HG02588 (cell line): ENCODE results near the gene OR56A3.
"Not testable (repeated sequence)": the region's sequence is repeated elsewhere in the genome, so short reads cannot be mapped to it uniquely, and the experiment has no call there.

Source experiments
- ATAC-seq: cut with Tn5 transposase; IDR thresholded peaks from one replicate; pipeline ENCODE4 v1.9.1; 2021; ENCODE audit warnings: mild to moderate bottlenecking, moderate library complexity; ENCODE audit not compliant: unreplicated experiment

The OR56A3 gene, protein sequence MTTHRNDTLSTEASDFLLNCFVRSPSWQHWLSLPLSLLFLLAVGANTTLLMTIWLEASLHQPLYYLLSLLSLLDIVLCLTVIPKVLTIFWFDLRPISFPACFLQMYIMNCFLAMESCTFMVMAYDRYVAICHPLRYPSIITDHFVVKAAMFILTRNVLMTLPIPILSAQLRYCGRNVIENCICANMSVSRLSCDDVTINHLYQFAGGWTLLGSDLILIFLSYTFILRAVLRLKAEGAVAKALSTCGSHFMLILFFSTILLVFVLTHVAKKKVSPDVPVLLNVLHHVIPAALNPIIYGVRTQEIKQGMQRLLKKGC

DNA sequence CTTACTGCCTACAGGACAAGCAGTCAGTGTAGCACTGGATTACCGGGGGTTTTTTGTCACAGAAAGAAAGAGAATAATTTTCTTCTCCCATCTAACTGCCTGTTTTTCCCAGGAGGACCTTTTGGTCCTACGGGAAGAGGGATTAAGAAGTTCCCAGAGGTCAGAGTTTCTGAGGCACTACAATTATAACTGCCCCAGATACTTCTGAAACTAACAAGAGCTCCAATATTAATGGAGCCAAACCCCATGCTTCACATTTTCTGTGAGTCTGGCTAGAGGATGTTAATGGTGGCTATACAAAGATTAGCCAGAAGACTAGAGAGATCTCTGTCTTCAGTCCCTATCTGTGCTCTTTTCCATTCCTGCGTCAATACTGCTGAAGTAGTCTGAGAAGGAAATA lies at the start of gene OR56A3:
OR56A3 (plus strand) TSS at position 301 of the 400 bp plus-strand sequence. CDS start 5,096 bp downstream, outside the sequence.
- ATAC-seq = no peak

DNA sequence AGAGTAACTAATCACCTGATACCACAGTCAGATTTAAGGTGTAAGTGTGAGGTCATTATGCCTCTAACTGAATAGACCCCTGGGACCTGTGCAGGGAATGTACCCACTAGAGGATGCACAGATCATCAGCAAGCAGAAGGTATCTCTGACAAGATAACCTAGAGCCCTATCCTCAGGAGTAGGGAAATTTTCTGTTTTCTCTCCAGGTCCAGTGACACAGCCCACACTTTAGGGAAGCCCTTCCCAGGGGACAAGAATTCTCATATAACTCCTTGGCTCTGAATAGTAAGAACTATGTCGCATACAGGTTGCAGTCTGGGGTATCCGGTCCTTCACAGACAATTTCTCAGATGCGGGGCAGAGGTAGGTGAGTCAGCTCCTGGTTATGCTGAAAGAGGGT lies 49.1 kb upstream of the OR56A3 start, which contains the start of gene OR52E5:
OR52E5 (plus strand) TSS at position 301 of the 400 bp plus-strand sequence. CDS start 7,569 bp downstream, outside the sequence.
- no peak for ATAC-seq

DNA sequence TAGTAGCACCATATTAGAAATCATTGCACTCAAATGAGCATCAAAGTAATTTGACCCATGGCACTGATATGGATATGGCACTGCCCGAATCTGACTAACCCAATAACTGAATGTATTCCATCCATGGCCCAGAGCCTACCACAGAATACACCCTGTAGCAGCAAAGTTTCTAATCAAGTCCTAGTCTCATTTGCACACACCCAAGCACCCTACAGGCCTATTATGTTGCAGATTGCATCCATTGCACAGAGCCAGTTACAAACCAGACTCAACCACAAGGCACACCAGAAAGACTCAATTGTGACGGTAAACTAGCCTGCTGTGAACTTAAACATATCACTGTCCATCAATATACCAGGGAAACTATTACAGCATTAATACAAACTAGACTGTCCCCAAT lies 42.5 kb upstream of the OR56A3 start:
- ATAC-seq = no peak

DNA sequence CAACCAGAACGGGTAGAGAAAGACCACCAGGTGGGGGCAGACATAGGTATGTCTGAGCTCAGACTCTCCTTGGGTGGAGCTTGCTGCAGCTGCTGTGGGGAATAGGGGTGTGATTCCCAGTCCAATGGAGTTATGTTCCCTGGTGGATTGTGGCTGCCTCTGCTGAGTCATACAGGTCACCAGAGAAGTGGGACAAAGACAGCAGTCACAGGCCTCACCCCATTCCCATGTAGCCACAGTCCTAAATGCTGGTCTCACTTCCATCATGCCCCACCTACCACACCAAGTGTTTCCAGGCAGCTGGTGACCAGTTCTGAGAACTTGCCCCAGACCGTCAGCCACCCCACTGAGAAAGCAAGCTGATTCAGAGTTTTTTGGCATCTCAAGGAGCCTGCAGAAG lies 31.5 kb upstream of the OR56A3 start:
- no peak for ATAC-seq

DNA sequence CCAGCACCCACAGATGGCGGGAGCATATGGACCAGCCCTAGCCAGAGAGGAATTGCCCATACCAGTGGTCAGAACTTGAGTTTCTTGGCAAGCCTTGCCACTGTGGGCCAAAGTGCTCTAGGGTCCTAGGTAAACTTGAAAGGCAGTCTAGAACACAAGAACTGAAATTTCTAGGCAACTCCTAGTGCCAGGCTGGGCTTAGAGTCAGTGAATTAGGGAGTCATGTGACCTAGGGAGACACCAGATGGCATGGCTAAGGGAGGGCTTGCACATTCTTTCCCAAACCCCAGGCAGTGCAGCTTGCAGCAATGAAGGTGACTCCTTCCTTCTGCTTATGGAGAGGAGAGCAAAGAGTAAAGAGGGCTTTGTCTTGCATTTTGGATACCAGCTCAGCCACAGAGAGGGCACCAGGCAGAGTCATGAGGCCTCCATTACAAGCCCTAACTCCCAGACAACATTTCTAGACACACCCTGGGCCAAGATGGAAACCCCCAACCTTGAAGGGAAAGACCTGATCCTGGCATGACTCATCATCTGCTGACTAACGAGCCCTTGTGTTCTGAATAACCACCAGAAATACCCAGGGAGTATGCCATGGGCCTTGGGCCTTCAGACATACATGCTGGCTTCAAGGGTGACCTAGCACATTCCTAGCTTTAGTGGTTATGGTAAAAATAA lies 19.2 kb upstream of the OR56A3 start:
- ATAC-seq = peak; percentile 91

DNA sequence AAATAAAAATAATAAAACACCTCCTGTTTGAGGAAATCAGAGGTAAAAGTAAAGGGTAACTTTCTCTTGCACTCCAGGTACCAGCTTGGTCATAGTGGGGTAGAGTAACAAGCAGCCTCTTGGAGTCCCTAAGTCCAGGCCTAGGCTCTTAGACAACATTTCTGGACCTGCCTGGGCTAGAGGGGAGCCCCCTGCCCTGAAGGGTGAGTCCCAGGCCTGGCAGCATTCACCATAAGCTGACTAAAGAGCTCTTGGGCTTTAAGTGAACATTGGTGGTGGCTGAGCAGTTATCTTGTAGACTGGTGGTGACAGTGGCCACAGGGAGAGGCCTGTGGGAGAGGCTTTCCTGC lies 18.6 kb upstream of the OR56A3 start:
- ATAC-seq = peak; percentile 70

DNA sequence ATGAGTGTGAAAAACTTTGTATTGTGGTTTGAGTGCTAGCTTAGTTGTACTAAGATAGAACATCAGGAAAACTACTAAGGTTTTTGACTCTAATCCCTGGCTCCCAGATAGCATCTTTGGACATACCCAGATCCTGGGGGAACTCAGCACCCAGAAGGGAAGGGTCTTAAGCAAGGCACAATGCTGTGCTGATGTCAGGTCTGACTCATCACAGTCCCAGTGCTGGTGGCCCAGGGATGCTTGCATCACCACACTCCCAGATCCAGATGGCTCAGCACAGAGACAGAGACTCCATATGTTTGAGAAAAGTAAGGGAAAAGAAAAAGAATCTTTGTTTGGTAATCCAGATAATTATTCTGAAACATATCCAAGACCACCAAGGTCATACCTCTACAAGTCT lies 18.3 kb upstream of the OR56A3 start:
- ATAC-seq = peak; percentile 26

DNA sequence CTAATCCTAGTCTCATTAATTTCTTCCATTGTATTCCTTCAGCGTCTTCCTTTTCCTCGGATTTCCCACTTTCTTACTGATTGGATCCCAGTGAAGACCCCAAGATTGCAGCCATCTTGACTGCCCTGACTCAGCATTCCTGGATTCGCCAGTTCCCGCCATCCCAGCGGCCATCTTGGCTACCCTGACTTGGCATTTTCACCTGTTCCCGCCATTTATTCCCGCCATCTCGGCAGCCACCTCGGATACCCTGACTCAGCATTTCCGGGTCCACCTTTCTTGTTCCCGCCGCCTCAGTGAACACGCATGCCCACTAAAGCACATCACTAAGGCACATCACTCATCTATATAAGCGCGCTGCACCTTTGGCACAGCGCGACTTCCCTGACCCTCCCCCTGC lies 13.8 kb upstream of the OR56A3 start:
- ATAC-seq = no peak

DNA sequence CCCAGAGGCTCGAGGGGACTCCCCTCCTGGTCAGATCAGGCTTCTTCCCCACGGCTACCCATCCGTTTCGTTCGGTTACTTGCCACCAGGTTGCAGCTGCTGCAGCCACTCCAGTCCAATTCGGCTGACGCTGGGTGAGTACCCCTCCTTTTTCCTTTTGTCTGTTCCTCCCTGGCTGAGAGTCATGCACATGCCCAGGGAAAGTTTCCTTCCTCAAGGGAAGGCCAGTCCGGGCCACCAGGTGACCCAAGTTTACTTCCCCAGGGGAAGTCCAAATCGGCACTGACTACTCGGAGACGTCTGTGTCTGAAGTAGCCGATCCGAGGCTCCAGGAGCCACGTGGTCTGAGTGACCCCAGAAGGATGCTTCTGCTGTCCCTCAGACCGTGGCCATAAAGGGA lies 13.2 kb upstream of the OR56A3 start:
- no peak for ATAC-seq

DNA sequence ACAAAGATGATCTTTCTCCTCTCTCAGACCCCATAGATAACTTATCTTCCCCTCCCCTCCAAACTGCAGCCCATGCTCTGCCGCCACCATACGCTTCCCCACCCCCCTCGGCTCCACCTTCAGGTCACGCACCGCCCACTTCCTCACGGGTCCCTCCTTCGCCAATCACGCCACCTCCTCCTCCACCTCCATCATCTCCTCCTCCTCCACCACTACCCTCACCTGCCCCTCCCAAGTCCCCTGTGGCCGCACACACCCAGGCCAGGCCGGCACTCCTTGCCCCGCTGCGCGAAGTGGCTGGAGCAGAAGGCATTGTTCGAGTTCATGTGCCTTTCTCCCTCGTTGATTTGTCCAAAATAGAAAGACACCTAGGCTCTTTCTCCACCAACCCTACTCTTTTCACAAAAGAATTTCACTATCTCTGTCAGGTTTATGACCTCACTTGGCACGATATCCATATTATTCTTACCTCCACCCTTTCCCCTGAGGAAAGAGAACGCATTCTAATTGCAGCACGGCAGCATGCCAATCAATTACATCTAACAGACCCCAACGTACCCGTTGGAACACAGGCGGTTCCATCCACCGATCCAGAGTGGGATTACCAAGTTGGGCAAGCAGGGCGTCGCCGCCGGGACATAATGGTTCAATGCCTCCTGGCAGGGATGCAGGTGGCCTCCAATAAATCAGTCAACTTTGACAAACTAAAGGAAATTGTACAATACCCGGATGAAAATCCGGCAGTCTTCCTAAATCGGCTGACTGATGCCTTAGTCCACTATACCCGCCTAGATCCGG lies 12.3 kb upstream of the OR56A3 start:
- no peak for ATAC-seq

DNA sequence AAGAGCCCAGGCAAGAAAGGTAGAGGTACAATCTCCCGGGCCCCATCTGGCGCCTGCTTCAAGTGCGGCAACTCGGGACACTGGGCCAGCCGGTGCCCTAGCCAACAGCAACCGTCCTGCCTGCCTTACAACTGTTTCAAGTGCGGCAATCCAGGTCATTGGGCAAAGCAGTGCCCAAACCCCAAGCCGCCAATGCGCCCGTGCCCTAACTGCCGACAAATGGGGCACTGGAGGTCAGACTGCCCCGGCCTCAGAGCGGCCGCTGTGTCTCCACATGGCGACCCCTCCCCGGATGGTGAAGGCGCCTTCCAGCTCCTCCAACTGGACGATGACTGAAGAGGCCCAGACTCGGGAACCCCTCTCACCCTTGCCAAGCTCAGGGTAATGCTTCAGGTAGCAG lies 11.4 kb upstream of the OR56A3 start:
- ATAC-seq = no peak

DNA sequence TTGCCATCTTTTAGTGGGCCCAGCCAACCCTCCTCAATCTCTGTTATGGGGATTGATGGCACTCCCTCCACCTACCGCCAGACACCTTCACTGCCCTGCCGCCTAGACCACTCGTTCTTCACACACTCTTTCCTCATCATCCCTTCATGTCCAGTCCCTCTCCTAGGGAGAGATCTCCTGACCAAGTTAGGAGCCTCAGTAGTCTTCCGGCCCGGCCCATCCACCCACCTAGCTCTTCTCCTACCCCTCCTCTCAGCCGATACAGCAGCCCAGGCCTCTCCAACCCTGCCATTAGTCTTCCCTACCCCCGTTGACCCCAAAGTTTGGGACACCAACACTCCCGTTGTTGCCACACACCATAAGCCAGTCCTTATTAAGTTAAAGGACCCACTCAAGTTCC lies 11.0 kb upstream of the OR56A3 start:
- no peak for ATAC-seq

DNA sequence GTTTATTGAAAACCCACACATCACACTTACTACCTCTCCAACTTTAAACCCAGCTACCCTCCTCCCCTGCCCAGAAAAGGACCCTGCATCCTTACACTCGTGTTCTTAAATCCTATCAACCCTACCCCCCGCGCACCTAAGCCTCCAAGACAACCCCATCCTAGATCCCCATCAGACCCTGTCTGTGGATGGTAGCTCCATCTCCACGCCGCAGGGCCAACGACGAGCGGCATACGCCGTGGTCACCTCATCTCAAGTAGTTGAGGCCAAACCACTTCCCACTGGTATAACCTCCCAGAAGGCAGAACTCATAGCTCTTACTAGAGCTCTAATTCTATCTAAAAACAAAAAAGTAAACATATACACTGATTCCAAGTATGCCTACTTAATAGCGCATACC lies 9.4 kb upstream of the OR56A3 start:
- ATAC-seq = no peak

DNA sequence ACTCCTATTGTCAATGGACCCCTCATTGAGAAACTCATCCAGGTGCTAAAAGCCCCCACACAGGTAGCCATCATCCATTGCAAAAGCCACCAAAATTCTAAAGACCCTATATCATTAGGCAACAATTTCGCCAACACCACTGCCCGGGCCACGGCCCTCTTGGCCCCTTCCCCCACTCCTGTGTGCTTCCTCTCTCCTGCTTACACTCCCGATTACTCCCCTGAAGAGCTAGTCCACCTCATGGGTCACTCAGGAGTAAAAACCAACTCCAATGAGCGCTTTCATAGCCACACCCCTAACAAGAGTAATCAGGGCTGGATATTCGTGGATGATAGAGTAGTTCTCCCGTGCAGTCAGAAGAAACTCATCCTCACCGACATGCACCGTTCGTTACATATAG lies 8.9 kb upstream of the OR56A3 start:
- no peak for ATAC-seq

DNA sequence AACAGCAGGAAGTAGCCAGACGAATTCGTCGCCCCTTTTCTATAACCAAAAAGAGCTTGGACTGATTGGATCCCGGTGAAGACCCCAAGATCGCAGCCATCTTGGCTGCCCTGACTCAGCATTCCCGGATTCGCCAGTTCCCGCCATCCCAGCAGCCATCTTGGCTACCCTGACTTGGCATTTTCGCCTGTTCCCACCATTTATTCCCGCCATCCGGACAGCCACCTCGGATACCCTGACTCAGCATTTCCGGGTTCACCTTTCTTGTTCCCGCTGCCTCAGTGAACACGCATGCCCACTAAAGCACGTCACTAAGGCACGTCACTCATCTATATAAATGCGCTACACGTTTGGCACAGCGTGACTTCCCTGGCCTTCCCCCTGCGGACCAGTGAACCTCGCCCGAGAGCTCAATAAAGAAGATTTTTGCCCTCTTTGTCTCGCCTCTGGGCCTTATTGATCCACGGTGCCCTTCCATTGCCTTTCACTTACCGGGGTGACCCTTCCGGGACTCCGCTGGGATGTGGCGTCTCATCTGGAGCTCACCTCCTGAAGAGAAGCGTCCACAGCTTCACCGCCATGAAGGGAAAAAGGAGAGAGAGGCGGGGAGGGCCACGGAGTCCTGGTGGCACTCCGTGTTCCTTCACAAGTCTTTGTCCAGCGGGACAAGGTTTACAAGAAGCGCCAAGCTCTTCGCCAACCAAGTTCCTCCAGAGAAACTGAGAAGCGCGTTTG lies 4.0 kb upstream of the OR56A3 start:
- ATAC-seq = no peak

DNA sequence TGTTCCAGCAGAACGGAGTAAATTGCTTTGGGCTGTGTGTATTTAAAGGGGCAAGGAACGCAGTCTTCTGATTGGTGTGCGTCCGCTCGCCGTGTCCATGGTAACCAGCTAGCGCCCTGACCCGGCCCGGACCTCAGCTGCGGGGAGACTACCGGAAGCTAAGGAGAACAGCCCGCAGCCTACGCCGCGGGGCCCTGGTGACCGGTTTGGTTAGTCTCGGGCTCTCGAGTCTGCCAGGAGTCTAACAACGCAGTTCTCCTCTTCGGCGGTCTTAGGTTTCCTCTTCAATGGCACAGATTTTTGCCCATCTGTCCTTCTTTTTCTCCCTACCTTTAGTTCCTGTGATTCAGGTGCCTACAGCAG lies 3.5 kb upstream of the OR56A3 start:
- ATAC-seq = no peak

DNA sequence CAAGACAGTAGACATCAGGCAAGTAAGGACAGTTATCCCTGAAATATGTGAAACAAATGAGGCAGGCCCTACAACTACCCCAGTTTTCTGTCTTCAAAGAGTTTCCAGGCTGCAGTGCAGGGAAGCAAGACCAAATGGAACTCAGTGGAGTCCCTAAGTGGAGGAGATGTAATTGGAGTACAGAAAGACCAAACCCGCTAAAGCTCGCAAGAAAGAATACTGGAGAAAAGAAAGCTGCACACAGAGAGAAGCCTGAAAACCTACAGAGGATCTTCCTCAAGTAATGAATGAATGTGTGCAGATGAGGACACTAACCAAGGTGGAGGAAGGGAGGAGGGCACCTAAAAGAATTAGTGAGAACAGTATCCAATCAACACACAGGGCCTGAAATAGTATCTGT lies 1.3 kb upstream of the OR56A3 start:
- ATAC-seq = no peak

DNA sequence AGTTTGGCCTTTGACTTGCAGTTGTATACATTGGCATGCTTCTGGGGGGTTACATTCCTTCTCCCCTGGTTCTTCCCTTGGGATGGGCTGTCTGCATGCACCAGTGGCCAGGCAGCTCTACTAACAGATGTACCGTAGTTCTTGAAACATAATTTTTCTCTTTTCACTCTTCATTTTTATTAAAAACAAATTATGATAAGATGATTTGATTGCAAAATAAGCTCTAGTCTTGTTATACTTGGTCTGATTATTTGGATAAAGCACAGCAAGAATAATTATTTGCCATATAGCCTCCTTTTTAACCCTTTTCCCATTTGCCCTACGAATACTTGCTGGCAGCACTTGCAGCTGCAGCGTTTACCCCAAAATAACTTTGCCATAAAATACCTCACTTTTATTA lies 13.5 kb downstream of the OR56A3 start:
- no peak for ATAC-seq

DNA sequence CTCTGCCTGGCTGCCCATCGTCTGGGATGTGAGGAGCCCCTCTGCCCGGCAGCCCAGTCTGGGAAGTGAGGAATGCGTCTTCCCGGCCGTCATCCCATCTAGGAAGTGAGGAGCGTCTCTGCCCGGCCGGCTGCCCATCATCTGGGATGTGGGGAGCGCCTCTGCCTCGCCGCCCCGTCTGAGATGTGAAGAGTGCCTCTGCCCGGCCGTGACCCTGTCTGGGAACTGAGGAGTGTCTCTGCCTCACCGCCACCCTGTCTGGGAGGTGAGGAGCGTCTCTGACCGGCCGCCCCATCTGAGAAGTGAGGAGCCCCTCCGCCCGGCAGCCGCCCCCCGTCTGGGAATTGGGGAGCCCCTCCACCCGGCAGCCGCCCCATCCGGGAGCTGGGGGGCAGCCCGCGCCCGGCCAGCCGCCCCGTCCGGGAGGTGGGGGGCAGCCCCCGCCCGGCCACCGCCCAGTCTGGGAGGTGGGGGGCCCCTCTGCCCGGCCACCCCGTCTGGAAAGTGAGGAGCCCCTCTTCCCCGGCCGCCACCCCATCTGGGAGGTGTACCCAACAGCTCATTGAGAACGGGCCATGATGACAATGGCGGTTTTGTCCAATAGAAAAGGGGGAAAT lies 18.8 kb downstream of the OR56A3 start:
- not testable (repeated sequence) for ATAC-seq

DNA sequence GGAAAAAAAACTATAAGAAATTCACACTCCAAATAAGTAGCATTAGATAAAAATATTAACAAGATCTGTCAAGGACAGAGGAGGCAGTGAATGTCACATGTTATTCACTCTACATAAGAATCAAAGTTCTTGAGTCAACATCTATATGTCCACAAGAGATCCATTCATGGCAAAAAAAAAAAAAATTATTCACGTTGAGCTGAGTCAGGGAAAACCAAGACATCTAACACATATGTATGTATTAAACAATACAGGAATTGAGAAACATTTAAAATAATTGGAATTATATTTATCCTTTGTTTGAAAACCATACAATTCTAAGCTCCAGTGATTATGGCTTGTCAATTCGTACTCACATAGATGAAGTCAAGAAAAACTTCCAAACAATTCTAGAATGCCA lies 24.9 kb downstream of the OR56A3 start:
- no peak for ATAC-seq

DNA sequence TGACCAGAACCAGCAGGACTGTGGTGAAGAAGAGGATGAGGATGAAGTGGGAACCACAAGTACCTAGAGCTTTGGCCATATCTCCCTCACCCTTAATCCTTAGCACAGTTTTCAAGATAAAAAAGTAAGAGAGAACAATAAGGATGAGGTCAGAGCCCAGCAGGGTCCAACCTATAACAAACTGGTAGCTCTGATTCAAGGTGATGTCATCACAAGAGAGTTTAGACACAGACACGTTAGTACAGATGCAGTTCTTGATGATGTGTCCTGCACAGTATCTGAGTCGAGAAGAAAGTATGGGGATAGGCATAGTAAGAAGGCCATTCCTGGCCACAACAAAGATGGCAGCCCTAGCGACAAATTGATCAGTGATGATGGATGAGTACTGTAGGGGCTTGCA lies 25.7 kb downstream of the OR56A3 start:
- no peak for ATAC-seq
